NCI-H82 (cell line): Measurements from ENCODE around the gene EXOC3L1.
A peak's percentile ranks its signal among the peaks of the same experiment; 100 is the strongest.

Experiments used
- DNase-seq: peaks from one replicate; lab custom pipeline; 2025; lab: John Stamatoyannopoulos, UW

Gene EXOC3L1

GRCh38 chr16:67180166-67180565 lies 9.8 kb downstream of the EXOC3L1 start:
- no peak for DNase-seq

GRCh38 chr16:67179421-67180080 lies 10.4 kb downstream of the EXOC3L1 start:
- peak; percentile 32 for DNase-seq

- DNase-seq: no peak
Measured at GRCh38 chr16:67177743-67178699, 11.9 kb downstream of the EXOC3L1 start.

GRCh38 chr16:67176662-67177061 lies 13.3 kb downstream of the EXOC3L1 start:
- DNase-seq: no peak

GRCh38 chr16:67174706-67175231 lies 15.2 kb downstream of the EXOC3L1 start:
- no peak for DNase-seq

GRCh38 chr16:67173808-67174705 lies 15.9 kb downstream of the EXOC3L1 start:
- DNase-seq: peak; percentile 67

- DNase-seq: no peak
Measured at GRCh38 chr16:67173323-67173722, 16.6 kb downstream of the EXOC3L1 start.

- DNase-seq: peak; percentile 68
Measured at GRCh38 chr16:67170949-67171649, 18.8 kb downstream of the EXOC3L1 start.

- DNase-seq: peak; percentile 96
Measured at GRCh38 chr16:67170168-67170948, 19.6 kb downstream of the EXOC3L1 start, which contains the start of gene NOL3. NOL3 (plus strand) TSS chr16:67170538.

GRCh38 chr16:67169642-67170167 lies 20.2 kb downstream of the EXOC3L1 start:
- peak; percentile 89 for DNase-seq

- DNase-seq: no peak
Measured at GRCh38 chr16:67169011-67169451, 20.9 kb downstream of the EXOC3L1 start.

GRCh38 chr16:67167588-67167987 lies 22.3 kb downstream of the EXOC3L1 start:
- DNase-seq: no peak

GRCh38 chr16:67166598-67167168 lies 23.3 kb downstream of the EXOC3L1 start:
- no peak for DNase-seq

- no peak for DNase-seq
Measured at GRCh38 chr16:67166110-67166547, 23.8 kb downstream of the EXOC3L1 start.

GRCh38 chr16:67165121-67166078 lies 24.5 kb downstream of the EXOC3L1 start:
- DNase-seq: no peak

GRCh38 chr16:67164599-67165061 lies 25.3 kb downstream of the EXOC3L1 start, which contains the start of gene HSF4:
HSF4 (plus strand) TSS chr16:67164745; CDS start chr16:67164812, 67 bp downstream.
- no peak for DNase-seq

GRCh38 chr16:67163999-67164558 lies 25.9 kb downstream of the EXOC3L1 start:
- no peak for DNase-seq
